K562 (cell line): Measurements from ENCODE around the gene ZNF622.

Experiments
- HSF4 ChIP-seq: fragments of 250-450 bp; sonication (Bioruptor Pico); IDR thresholded peaks from 2 replicates; pipeline ENCODE4 v2.1.2; 2022; ENCODE audit warnings: mild to moderate bottlenecking, moderate library complexity, borderline replicate concordance
- PCBP1 ChIP-seq: fragments of 200-400 bp; formaldehyde crosslinking; IDR thresholded peaks from 2 replicates; pipeline ENCODE4 v1.6.1; 2018; ENCODE audit warnings: mild to moderate bottlenecking, low read depth, low read length; ENCODE audit not compliant: poor library complexity, severe bottlenecking
- POLR2A ChIP-seq: fragments of 450-650 bp; conservative IDR thresholded peaks from 2 replicates; pipeline ENCODE4 v1.6.1; 2016
- POLR2AphosphoS5 ChIP-seq: IDR thresholded peaks from 2 replicates; pipeline ENCODE4 v1.6.1; 2011; ENCODE audit warnings: mild to moderate bottlenecking, low read depth, low read length, moderate library complexity; ENCODE audit not compliant: control insufficient read depth, insufficient read depth
- RBM39 ChIP-seq: fragments of 200-400 bp; formaldehyde crosslinking; optimal IDR thresholded peaks from 2 replicates; pipeline ENCODE3; 2018; ENCODE audit warnings: low read depth, low read length
- ZNF174 ChIP-seq: fragments of 250-450 bp; sonication (Bioruptor Pico); IDR thresholded peaks from 2 replicates; pipeline ENCODE4 v1.4.0; 2020; ENCODE audit warnings: mild to moderate bottlenecking
- TF ChIP-seq, protein P1 (sequence below): fragments of 450-650 bp; conservative IDR thresholded peaks from 2 replicates; pipeline ENCODE4 v1.6.1; 2016; ENCODE audit warnings: missing genetic modification characterization, low read depth, mild to moderate bottlenecking, control low read depth, missing compliant biosample characterization

DNA sequence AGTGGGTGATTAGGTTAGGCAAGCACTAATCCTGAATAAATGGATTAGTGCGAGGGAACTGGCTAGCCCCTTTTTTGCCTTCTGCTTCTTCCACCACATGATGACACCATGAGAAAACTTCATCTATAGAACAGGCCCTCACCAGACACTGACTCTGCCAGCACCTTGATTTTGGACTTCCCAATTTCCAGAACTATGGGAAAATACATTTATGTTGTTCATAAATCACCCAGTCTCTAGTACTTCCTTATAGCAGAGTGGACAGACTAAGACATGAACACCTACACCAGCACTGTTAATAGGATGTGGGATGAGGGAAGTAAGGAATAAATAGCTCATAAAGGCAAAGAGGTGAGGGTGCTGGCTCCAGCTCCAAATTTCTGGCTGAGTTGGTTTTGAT lies 1.4 kb downstream of the ZNF622 start:
- TF ChIP-seq HSF4 = no peak
- no peak for TF ChIP-seq PCBP1
- TF ChIP-seq POLR2A = no peak
- TF ChIP-seq, protein P1, sequence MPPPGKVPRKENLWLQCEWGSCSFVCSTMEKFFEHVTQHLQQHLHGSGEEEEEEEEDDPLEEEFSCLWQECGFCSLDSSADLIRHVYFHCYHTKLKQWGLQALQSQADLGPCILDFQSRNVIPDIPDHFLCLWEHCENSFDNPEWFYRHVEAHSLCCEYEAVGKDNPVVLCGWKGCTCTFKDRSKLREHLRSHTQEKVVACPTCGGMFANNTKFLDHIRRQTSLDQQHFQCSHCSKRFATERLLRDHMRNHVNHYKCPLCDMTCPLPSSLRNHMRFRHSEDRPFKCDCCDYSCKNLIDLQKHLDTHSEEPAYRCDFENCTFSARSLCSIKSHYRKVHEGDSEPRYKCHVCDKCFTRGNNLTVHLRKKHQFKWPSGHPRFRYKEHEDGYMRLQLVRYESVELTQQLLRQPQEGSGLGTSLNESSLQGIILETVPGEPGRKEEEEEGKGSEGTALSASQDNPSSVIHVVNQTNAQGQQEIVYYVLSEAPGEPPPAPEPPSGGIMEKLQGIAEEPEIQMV (tag) = no peak
- TF ChIP-seq ZNF174 = no peak
- TF ChIP-seq RBM39 = no peak
- no peak for TF ChIP-seq POLR2AphosphoS5
